Heart right ventricle (tissue), 16 donors: ENCODE data around the gene TMTC4. TPM values are rescaled to one million over a fixed set of nuclear protein-coding genes. Genes with fewer than 3 reads are reported as not detected.

Experiments used
- ATAC-seq, 8 donors: fragments of 200-7000 bp; cut with Tn5 transposase; one replicate each; pipeline ENCODE4 v1.9.1; 2020; ENCODE audit warnings: mild to moderate bottlenecking in 8 of 8, moderate library complexity in 8 of 8, moderate number of reproducible peaks in 1 of 8
- DNase-seq, 2 donors: peaks; one replicate each; pipeline ENCODE4 v3.0.0-alpha.2; 2020
- H3K27ac ChIP-seq, 10 donors: fragments of 200-600 bp; sonication (generic) in 2 of 10; one replicate each; pipeline versions ENCODE4 v1.5.0 to v1.8.0; 2020 to 2022; ENCODE audit warnings: mild to moderate bottlenecking in 3 of 10
- H3K27me3 ChIP-seq, 7 donors: fragments of 200-600 bp; one replicate each; pipeline ENCODE4 v1.8.0; 2021 to 2022; ENCODE audit warnings: mild to moderate bottlenecking in 2 of 7
- H3K36me3 ChIP-seq, 9 donors: fragments of 200-600 bp; sonication (generic) in 1 of 9; one replicate each; pipeline versions ENCODE4 v1.5.0 to v1.8.0; 2020 to 2022; ENCODE audit warnings: mild to moderate bottlenecking in 2 of 9
- H3K4me1 ChIP-seq, 9 donors: fragments of 200-600 bp; sonication (generic) in 1 of 9; one replicate each; pipeline versions ENCODE4 v1.5.0 to v1.8.0; 2020 to 2022; ENCODE audit warnings: mild to moderate bottlenecking in 4 of 9
- H3K4me3 ChIP-seq, 10 donors: fragments of 200-600 bp; sonication (generic) in 2 of 10; one replicate each; pipeline versions ENCODE4 v1.5.0 to v1.8.0; 2020 to 2022; ENCODE audit warnings: mild to moderate bottlenecking in 7 of 10, moderate library complexity in 2 of 10
- H3K9me3 ChIP-seq, 11 donors: fragments of 200-600 bp in 10 of 11; sonication (generic) in 2 of 11; one replicate each; pipeline versions ENCODE4 v1.5.0 to v1.8.0; 2013 to 2022; ENCODE audit warnings: mild to moderate bottlenecking in 2 of 11, control low read depth in 1 of 11, moderate library complexity in 1 of 11
- CTCF ChIP-seq, 9 donors: fragments of 200-600 bp; sonication (generic) in 2 of 9; IDR thresholded peaks; one replicate each; pipeline versions ENCODE4 v1.5.0 to v1.8.0; 2021 to 2022; ENCODE audit warnings: antibody characterized with exemption in 9 of 9, mild to moderate bottlenecking in 5 of 9, moderate library complexity in 1 of 9
- WGBS, 2 donors: extraction: QIAGEN DNeasy Blood & Tissue Kit; methylation state at CpG; one replicate each; pipeline ENCODE4 v1.1.7; 2013; ENCODE audit warnings: inconsistent platforms in 1 of 2; 5-methylcytosine and 5-hydroxymethylcytosine counted together
- intact Hi-C, 10 donors: fragments of 100-400 bp; cut with DNase I; formaldehyde crosslinking; loops; one replicate each; pipeline versions ENCODE4 v1.11.1 to v1.14.2; 2022
- polyA plus RNA-seq, 2 donors: library from polyadenylated mRNA; stranded (reverse); fragments of 200-250 nt; gene quantifications; one replicate each; pipeline ENCODE4 v1.2.3, GENCODE V29; 2013
- total RNA-seq, 10 donors: library from RNA; stranded (reverse); fragmentation: NEBNext Ultra II Directional in 3 of 10; extraction: Animal tissue kit (Norgen Biotek cat#: 25700) in 3 of 10; gene quantifications; one replicate each; pipeline versions ENCODE4 v1.2.1 to v1.2.4, GENCODE V29; 2021 to 2023
- donor health status: Arrhythmogenic right ventricular cardiomyopathy.
- donor health status: ischemic (EF 13 %, LVEDD 7.1; RV severe dilation, severe dysfunction).
- donor health status: healthy with polysubstance abuse.
- donor health status: DM: no; HTN: yes; CAD: no.
- donor health status: DM: no; HTN: no; CAD: no.
- donor health status: ischemic (EF 25% LVEDD 6.9; RV normal size, moderate dysfunction).
- donor health status: ischemic (EF 25% LVEDD 5.7; RV mildly dilated, moderate dysfunction).
- donor health status: healthy.
- donor health status: DM: yes; HTN: yes; CAD: no.
- donor health status: Ischemic cardiomyopathy.
- donor health status: ischemic (EF 35%, LVEDD 5.7; RV mildly dilated, moderate dysfunction).
- donor health status: nonischemic (EF 11% LVEDD 7.7; RV severe dilation, severe dysfunction).
- donor health status: DM: yes; HTN: yes; CAD: no.
- donor health status: PGD.
- donor health status: ischemic (EF 29% LVEDD 5.4; RV normal size, mild dysfunction).
- donor health status: nonischemic (EF 23%, LVEDD 6.1; RV moderate dilation, normal function).

Gene TMTC4
- total and polyA plus RNA-seq, 12 donors: 2.5 to 9.4 (median 6.0) TPM

- WGBS, 2 donors: 66 to 69% methylated on average over 6 of the region's 6 CpGs
- Histone ChIP-seq H3K36me3 (peaks cover 0 to 33% (median 0%) of the 10 kb centered on the region in 9 donors), H3K4me3 (no peak overlapping the region), H3K4me1 (peaks cover 0 to 38% (median 0%) of the 10 kb centered on the region in 9 donors), H3K27ac (peak overlapping the region in 1 of 10 donors; percentile 23), H3K9me3 (no peaks in the 10 kb centered on the region), H3K27me3 (no peaks in the 10 kb centered on the region)
- ATAC-seq (no peak), DNase-seq (no peak)
- no peak for TF ChIP-seq CTCF (IDR thresholded peaks at IDR 0.05)
- intact Hi-C loops: no loop called here
These were observed 63.9 kb downstream of the TMTC4 start for GRCh38 chr13:100610391-100611347.

GRCh38 chr13:100608906-100609305 lies 65.7 kb downstream of the TMTC4 start:
- intact Hi-C loops: no loop called here
- Histone ChIP-seq H3K4me3 (no peak overlapping the region), H3K27me3 (no peaks in the 10 kb centered on the region), H3K36me3 (peaks cover 0 to 40% (median 0%) of the 10 kb centered on the region in 9 donors), H3K27ac (peak overlapping the region in 1 of 10 donors; percentile 32), H3K4me1 (peaks cover 0 to 49% (median 0%) of the 10 kb centered on the region in 9 donors), H3K9me3 (no peaks in the 10 kb centered on the region)
- no peak for TF ChIP-seq CTCF (IDR thresholded peaks at IDR 0.05)
- ATAC-seq: no peak
- no peak for DNase-seq
- WGBS, 2 donors: 86 to 90% methylated on average over 6 of the region's 6 CpGs

GRCh38 chr13:100608489-100608888 lies 66.1 kb downstream of the TMTC4 start:
- peak overlapping the region in 1 of 10 donors; percentile 32 for H3K27ac ChIP-seq
- intact Hi-C loops: no loop called here

More at GRCh38 chr13:100608489-100608888, 66.1 kb downstream of the TMTC4 start:
- Histone ChIP-seq H3K4me1 (peaks cover 0 to 49% (median 0%) of the 10 kb centered on the region in 9 donors), H3K36me3 (peaks cover 0 to 40% (median 0%) of the 10 kb centered on the region in 9 donors), H3K27me3 (no peaks in the 10 kb centered on the region), H3K9me3 (no peaks in the 10 kb centered on the region), H3K4me3 (no peak overlapping the region)
- TF ChIP-seq CTCF (IDR thresholded peaks at IDR 0.05): no peak
- 95 to 96% methylated on average over 3 of the region's 3 CpGs for WGBS, 2 donors
- ATAC-seq: no peak
- no peak for DNase-seq
